ENCODE results near the gene PEX14. TPM values are rescaled to one million over a fixed set of nuclear protein-coding genes. Genes with fewer than 3 reads are reported as not detected.

Gene PEX14
- total and polyA plus RNA-seq, 9 of the 15 experiments (the other 6 are each of a cell fraction or from before 2014, with no cell fraction given): 2.6 to 45.7 (median 22.7) TPM

DNA sequence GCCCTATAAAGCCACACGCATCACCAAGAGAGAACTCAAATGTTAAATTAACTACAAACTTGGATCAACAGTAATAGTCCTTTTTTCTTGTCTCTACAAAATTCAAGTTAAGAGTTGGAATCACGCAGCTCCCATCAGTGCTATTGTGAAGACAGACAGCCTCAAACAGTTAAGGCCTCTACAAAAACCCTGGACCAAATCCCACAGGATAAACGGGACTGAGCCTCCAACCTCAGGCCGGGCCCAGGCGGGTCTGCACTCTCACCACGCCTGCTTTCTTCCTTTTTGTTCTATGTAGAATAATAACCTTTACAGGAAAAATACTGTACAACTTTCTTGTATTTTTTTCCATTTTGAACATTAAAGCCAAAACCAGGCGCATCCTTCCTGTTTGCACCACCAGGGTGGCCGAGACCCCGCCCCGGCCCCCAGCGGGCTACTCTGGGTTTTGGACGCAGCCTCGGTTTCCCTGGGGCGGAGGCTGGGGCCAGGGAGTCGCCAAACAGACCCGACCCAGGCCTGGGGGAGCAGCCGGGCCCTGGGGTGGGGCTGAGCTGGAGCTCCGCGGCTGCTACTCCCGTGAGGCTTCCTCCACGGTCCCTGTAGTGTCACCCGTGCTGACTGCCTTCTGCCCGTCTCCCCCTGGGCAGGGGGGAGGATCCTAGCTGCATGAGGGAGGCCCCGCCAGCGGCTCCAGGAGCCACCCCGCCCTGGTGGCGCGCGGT is 163.2 kb downstream of the PEX14 start:
- Histone ChIP-seq H3K4me2 (ENCODE audit: insufficient read depth, low read length) (no peak overlapping the region), H4K20me1 (replicated peaks; ENCODE audit: control insufficient read depth, insufficient read depth, low read length) (peaks cover 4% of the 10 kb centered on the region; the same call in 1 of the 2 replicates), H3K4me3 (no peak overlapping the region), H3K4me1 (replicated peaks in 1 of 2; ENCODE audit: control insufficient read depth in 2 of 2, insufficient read depth in 2 of 2, low read length in 2 of 2) (peaks cover 0 to 65% of the 10 kb centered on the region in 2 experiments; a peak in 1 of 5 replicates), H3K36me3 (ENCODE audit: control insufficient read depth, insufficient read depth, low read length) (peaks cover 3% of the 10 kb centered on the region; the same call in 1 of the 3 replicates), H3K27me3 (ENCODE audit: control insufficient read depth in 2 of 2, insufficient read depth in 2 of 2, low read length in 2 of 2) (peaks cover 11 to 13% of the 10 kb centered on the region in 2 experiments; a peak in 4 of 5 replicates), H3K9me3 (replicated peaks; ENCODE audit: control insufficient read depth, insufficient read depth, low read depth, low read length) (no peaks in the 10 kb centered on the region), H3K79me2 (ENCODE audit: control insufficient read depth, insufficient read depth, low read length) (no peaks in the 10 kb centered on the region), H3K9ac (ENCODE audit: insufficient read depth in 1 of 2, low read depth in 2 of 2, low read length in 2 of 2) (no peak overlapping the region), H3K9me1 (ENCODE audit: control insufficient read depth, insufficient read depth, low read length) (peaks cover 3% of the 10 kb centered on the region), H2AFZ (ENCODE audit: low read depth, low read length) (no peak overlapping the region), H3K27ac (ENCODE audit: extremely low read depth, low read depth, low read length) (no peak overlapping the region)
- CTCF ChIA-PET (ENCODE audit: low intra/inter-chr PET ratio): no interaction called here
- DNase-seq (ENCODE audit: extremely low read depth in 1 of 4, low spot score in 3 of 4): no peak
- intact Hi-C loops (cut with micrococcal nuclease): no loop called here
- WGBS (ENCODE audit: insufficient coverage, low coverage, missing lambda C conversion rate): 19% methylated on average over 29 of the region's 29 CpGs
- no TSS peak for BruUV-seq (replicated peaks)
- POLR2A ChIA-PET: interaction anchor here (0.5 to 2.3 kb wide), 2 partner anchors 13 to 250 kb away, joined by 3 to 11 read pairs; no protein-coding TSS in a partner anchor
- ATAC-seq: no peak
- in situ Hi-C loops (cut with MboI): no loop called here
- no peak for FAIRE-seq
- no peak for TF ChIP-seq MTA3 (IDR thresholded peaks at IDR 0.05; ENCODE audit: borderline replicate concordance)
- no peak for TF ChIP-seq PPARD (CRISPR knock-in tag; IDR thresholded peaks at IDR 0.05)
- TF ChIP-seq TCF7L2 (IDR thresholded peaks at IDR 0.05; ENCODE audit: low read depth, low read length): no peak
- no peak for TF ChIP-seq ZNF668 (CRISPR knock-in tag; IDR thresholded peaks at IDR 0.05)
- no peak for TF ChIP-seq GABPB1 (CRISPR knock-in tag; IDR thresholded peaks at IDR 0.05)
- no peak for TF ChIP-seq RBM22 (IDR thresholded peaks at IDR 0.05; ENCODE audit: low read depth, low read length, poor library complexity, severe bottlenecking)
- no peak for TF ChIP-seq HDAC6 (IDR thresholded peaks at IDR 0.05; ENCODE audit: low read depth, low read length)
- TF ChIP-seq, protein P1, sequence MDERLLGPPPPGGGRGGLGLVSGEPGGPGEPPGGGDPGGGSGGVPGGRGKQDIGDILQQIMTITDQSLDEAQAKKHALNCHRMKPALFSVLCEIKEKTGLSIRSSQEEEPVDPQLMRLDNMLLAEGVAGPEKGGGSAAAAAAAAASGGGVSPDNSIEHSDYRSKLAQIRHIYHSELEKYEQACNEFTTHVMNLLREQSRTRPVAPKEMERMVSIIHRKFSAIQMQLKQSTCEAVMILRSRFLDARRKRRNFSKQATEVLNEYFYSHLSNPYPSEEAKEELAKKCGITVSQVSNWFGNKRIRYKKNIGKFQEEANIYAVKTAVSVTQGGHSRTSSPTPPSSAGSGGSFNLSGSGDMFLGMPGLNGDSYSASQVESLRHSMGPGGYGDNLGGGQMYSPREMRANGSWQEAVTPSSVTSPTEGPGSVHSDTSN (CRISPR knock-in tag; IDR thresholded peaks at IDR 0.05; ENCODE audit: low read depth): no peak
- TF ChIP-seq, protein P1 (tag; conservative IDR thresholded peaks at IDR 0.05; ENCODE audit: low read depth): no peak
- no peak for TF ChIP-seq SP1 (CRISPR knock-in tag; IDR thresholded peaks at IDR 0.05)
- TF ChIP-seq GTF2A2 (tag; IDR thresholded peaks at IDR 0.05): no peak
- TF ChIP-seq ZNF140 (CRISPR knock-in tag; IDR thresholded peaks at IDR 0.05): no peak
- no peak for TF ChIP-seq FIP1L1 (IDR thresholded peaks at IDR 0.05; ENCODE audit: low read depth, low read length, poor library complexity, severe bottlenecking)
- TF ChIP-seq ZKSCAN8 (CRISPR knock-in tag; IDR thresholded peaks at IDR 0.05): no peak
- TF ChIP-seq, protein P2, sequence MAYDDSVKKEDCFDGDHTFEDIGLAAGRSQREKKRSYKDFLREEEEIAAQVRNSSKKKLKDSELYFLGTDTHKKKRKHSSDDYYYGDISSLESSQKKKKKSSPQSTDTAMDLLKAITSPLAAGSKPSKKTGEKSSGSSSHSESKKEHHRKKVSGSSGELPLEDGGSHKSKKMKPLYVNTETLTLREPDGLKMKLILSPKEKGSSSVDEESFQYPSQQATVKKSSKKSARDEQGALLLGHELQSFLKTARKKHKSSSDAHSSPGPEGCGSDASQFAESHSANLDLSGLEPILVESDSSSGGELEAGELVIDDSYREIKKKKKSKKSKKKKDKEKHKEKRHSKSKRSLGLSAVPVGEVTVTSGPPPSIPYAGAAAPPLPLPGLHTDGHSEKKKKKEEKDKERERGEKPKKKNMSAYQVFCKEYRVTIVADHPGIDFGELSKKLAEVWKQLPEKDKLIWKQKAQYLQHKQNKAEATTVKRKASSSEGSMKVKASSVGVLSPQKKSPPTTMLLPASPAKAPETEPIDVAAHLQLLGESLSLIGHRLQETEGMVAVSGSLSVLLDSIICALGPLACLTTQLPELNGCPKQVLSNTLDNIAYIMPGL (CRISPR knock-in tag; IDR thresholded peaks at IDR 0.05): no peak
- TF ChIP-seq PML (IDR thresholded peaks at IDR 0.05; ENCODE audit: low read length): no peak
- TF ChIP-seq, protein P3, sequence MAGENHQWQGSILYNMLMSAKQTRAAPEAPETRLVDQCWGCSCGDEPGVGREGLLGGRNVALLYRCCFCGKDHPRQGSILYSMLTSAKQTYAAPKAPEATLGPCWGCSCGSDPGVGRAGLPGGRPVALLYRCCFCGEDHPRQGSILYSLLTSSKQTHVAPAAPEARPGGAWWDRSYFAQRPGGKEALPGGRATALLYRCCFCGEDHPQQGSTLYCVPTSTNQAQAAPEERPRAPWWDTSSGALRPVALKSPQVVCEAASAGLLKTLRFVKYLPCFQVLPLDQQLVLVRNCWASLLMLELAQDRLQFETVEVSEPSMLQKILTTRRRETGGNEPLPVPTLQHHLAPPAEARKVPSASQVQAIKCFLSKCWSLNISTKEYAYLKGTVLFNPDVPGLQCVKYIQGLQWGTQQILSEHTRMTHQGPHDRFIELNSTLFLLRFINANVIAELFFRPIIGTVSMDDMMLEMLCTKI (IDR thresholded peaks at IDR 0.05; ENCODE audit: partially characterized antibody): no peak
